ENCODE data around the gene LRFN4. TPM values are rescaled to one million over a fixed set of nuclear protein-coding genes. Genes with fewer than 3 reads are reported as not detected.

LRFN4 gene
- total and polyA plus RNA-seq, 2 of the 13 experiments (the other 11 are each of a cell fraction or from before 2014, with no cell fraction given) = 1.3 to 6.8 TPM

DNA sequence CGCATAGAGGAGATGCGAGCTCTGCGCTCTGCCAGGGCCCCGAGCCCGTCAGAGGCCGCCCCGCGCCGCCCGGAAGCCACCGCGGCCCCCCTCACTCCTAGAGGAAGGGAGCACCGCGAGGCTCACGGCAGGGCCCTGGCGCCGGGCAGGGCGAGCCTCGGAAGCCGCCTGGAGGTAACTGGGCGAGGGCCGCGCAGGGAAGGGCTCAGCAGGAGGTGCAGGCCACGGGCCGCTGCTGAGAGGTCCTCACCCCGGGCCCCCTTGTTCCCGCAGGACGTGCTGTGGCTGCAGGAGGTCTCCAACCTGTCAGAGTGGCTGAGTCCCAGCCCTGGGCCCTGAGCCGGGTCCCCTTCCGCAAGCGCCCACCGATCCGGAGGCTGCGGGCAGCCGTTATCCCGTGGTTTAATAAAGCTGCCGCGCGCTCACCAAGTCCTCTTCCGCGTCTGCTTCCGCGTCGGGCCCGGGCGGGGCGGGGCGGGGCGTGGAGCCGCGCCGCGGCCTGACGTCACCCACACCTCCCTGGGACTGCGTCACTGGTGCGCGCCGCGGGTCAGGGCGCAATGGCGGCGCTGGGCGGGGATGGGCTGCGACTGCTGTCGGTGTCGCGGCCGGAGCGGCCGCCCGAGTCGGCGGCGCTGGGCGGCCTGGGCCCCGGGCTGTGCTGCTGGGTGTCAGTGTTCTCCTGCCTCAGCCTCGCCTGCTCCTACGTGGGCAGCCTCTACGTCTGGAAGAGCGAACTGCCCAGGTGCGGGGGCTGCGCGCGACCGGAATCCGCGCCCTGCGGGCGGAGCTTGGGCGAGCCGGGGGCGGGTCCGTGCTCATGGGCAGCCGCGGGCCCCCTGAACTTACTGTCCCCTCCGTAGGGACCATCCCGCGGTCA is 13.7 kb upstream of the LRFN4 start, which contains the start of gene RCE1 (continued):
- TF ChIP-seq, protein P1, sequence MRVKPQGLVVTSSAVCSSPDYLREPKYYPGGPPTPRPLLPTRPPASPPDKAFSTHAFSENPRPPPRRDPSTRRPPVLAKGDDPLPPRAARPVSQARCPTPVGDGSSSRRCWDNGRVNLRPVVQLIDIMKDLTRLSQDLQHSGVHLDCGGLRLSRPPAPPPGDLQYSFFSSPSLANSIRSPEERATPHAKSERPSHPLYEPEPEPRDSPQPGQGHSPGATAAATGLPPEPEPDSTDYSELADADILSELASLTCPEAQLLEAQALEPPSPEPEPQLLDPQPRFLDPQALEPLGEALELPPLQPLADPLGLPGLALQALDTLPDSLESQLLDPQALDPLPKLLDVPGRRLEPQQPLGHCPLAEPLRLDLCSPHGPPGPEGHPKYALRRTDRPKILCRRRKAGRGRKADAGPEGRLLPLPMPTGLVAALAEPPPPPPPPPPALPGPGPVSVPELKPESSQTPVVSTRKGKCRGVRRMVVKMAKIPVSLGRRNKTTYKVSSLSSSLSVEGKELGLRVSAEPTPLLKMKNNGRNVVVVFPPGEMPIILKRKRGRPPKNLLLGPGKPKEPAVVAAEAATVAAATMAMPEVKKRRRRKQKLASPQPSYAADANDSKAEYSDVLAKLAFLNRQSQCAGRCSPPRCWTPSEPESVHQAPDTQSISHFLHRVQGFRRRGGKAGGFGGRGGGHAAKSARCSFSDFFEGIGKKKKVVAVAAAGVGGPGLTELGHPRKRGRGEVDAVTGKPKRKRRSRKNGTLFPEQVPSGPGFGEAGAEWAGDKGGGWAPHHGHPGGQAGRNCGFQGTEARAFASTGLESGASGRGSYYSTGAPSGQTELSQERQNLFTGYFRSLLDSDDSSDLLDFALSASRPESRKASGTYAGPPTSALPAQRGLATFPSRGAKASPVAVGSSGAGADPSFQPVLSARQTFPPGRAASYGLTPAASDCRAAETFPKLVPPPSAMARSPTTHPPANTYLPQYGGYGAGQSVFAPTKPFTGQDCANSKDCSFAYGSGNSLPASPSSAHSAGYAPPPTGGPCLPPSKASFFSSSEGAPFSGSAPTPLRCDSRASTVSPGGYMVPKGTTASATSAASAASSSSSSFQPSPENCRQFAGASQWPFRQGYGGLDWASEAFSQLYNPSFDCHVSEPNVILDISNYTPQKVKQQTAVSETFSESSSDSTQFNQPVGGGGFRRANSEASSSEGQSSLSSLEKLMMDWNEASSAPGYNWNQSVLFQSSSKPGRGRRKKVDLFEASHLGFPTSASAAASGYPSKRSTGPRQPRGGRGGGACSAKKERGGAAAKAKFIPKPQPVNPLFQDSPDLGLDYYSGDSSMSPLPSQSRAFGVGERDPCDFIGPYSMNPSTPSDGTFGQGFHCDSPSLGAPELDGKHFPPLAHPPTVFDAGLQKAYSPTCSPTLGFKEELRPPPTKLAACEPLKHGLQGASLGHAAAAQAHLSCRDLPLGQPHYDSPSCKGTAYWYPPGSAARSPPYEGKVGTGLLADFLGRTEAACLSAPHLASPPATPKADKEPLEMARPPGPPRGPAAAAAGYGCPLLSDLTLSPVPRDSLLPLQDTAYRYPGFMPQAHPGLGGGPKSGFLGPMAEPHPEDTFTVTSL (CRISPR knock-in tag; IDR thresholded peaks at IDR 0.05; ENCODE audit: borderline replicate concordance) = no peak
- peak; percentile 24; the same call in 1 of the 2 replicates for TF ChIP-seq POGZ (CRISPR knock-in tag; IDR thresholded peaks at IDR 0.05)
- no peak for TF ChIP-seq RNF219 (CRISPR knock-in tag; IDR thresholded peaks at IDR 0.05)
- TF ChIP-seq ZNF639 (CRISPR knock-in tag; conservative IDR thresholded peaks at IDR 0.05) = no peak; the same call in 1 of the 2 replicates
- no peak; the same call in 1 of the 2 replicates for TF ChIP-seq STAG1 (CRISPR knock-in tag; IDR thresholded peaks at IDR 0.05)
- TF ChIP-seq U2AF2 (IDR thresholded peaks at IDR 0.05; ENCODE audit: low read depth, low read length) = no peak
- no peak for TF ChIP-seq MTA3 (CRISPR knock-in tag; IDR thresholded peaks at IDR 0.05)
- peak; percentile 96 for TF ChIP-seq KDM2A (CRISPR knock-in tag; IDR thresholded peaks at IDR 0.05; ENCODE audit: borderline replicate concordance, low read depth)
- peak; percentile 83 for TF ChIP-seq ZNF546 (CRISPR knock-in tag; conservative IDR thresholded peaks at IDR 0.05)
- TF ChIP-seq ARHGAP35 (CRISPR knock-in tag; IDR thresholded peaks at IDR 0.05; ENCODE audit: borderline replicate concordance) = peak; percentile 27; the same call in 1 of the 2 replicates
- peak; percentile 54 for TF ChIP-seq SKI (IDR thresholded peaks at IDR 0.05; ENCODE audit: partially characterized antibody)
- peak; percentile 23; the same call in 1 of the 2 replicates for TF ChIP-seq WIZ (CRISPR knock-in tag; IDR thresholded peaks at IDR 0.05)
